IMR-90 (cell line): ENCODE results near the gene KCNMA1. TPM values are rescaled to one million over a fixed set of nuclear protein-coding genes. Genes with fewer than 3 reads are reported as not detected.

Experiments used
- ATAC-seq: fragments of 200-7000 bp; cut with Tn5 transposase; 2 replicates; pipeline ENCODE4 v1.9.1; 2020; ENCODE audit warnings: low read depth, mild to moderate bottlenecking, moderate library complexity
- BruUV-seq: library from RNA; stranded (reverse); fragments of 400-500 nt; replicated peaks from 2 replicates; lab custom pipeline; 2021; lab: Mats Ljungman, UMichigan
- CTCF ChIA-PET: fragments of 300-600 bp; formaldehyde crosslinking; extraction: SDS; loops from one replicate; lab custom pipeline; 2021; ENCODE audit warnings: antibody characterized with exemption; lab: Yijun Ruan, JAX
- POLR2A ChIA-PET: fragments of 300-600 bp; sonication (Branson Sonifier 250); formaldehyde crosslinking; loops from one replicate; lab custom pipeline; 2022; ENCODE audit warnings: antibody characterized with exemption; ENCODE audit not compliant: unreplicated experiment; lab: Charles Lee
- DNase-seq: peaks from one replicate; pipeline ENCODE4 v3.0.0; 2013
- H2AFZ ChIP-seq: replicated peaks from 2 replicates; pipeline ENCODE3; 2013; ENCODE audit warnings: low read length, mild to moderate bottlenecking; ENCODE audit not compliant: poor library complexity
- H2AK5ac ChIP-seq: 2 replicates; pipeline ENCODE4 v1.6.1; 2013; ENCODE audit warnings: low read depth, low read length, inconsistent platforms
- H2AK9ac ChIP-seq: replicated peaks from 2 replicates; pipeline ENCODE3; 2013; ENCODE audit warnings: mild to moderate bottlenecking, low read depth, low read length, moderate library complexity; ENCODE audit not compliant: poor library complexity
- H2BK120ac ChIP-seq: 2 replicates; pipeline ENCODE4 v1.6.1; 2013; ENCODE audit warnings: low read depth, low read length, inconsistent platforms
- H2BK15ac ChIP-seq: 3 replicates; pipeline ENCODE4 v1.6.1; 2013; ENCODE audit warnings: low read depth, low read length, inconsistent platforms
- H2BK20ac ChIP-seq: 2 replicates; pipeline ENCODE4 v1.6.1; 2013; ENCODE audit warnings: low read depth, mild to moderate bottlenecking, inconsistent platforms, low read length, moderate library complexity
- H2BK5ac ChIP-seq: 2 replicates; pipeline ENCODE4 v1.6.1; 2013; ENCODE audit warnings: mild to moderate bottlenecking, low read depth, low read length, inconsistent platforms; ENCODE audit not compliant: poor library complexity, severe bottlenecking
- H3K14ac ChIP-seq: replicated peaks from 2 replicates; pipeline ENCODE4 v1.6.1; 2013; ENCODE audit warnings: low read depth, low read length, inconsistent platforms
- H3K18ac ChIP-seq: 2 replicates; pipeline ENCODE4 v1.6.1; 2013; ENCODE audit warnings: low read depth, low read length, control low read depth
- H3K23ac ChIP-seq: 2 replicates; pipeline ENCODE4 v1.6.1; 2013; ENCODE audit warnings: low read depth, low read length, inconsistent platforms
- H3K27ac ChIP-seq: 2 replicates; pipeline ENCODE4 v1.5.1; 2013; ENCODE audit warnings: mild to moderate bottlenecking, control low read depth, low read length; ENCODE audit not compliant: insufficient read depth
- H3K27me3 ChIP-seq: 2 replicates; pipeline ENCODE4 v1.6.1; 2013; ENCODE audit warnings: low read length; ENCODE audit not compliant: control insufficient read depth, insufficient read depth
- H3K36me3 ChIP-seq: 2 replicates; pipeline ENCODE4 v1.6.1; 2013; ENCODE audit warnings: low read length, mixed read lengths; ENCODE audit not compliant: control insufficient read depth, insufficient read depth
- H3K4ac ChIP-seq: 2 replicates; pipeline ENCODE4 v1.6.1; 2013; ENCODE audit warnings: low read depth, low read length, inconsistent platforms
- H3K4me1 ChIP-seq: 2 replicates; pipeline ENCODE4 v1.6.1; 2013; ENCODE audit warnings: low read length, mixed read lengths; ENCODE audit not compliant: control insufficient read depth, insufficient read depth
- H3K4me2 ChIP-seq: 2 replicates; pipeline ENCODE4 v1.6.1; 2013; ENCODE audit warnings: low read depth, mild to moderate bottlenecking, control low read depth, low read length, moderate library complexity
- H3K4me3 ChIP-seq: 2 replicates; pipeline ENCODE4 v1.5.1; 2013; ENCODE audit warnings: low read depth, mild to moderate bottlenecking, control low read depth, low read length, moderate library complexity; ENCODE audit not compliant: insufficient read depth
- H3K56ac ChIP-seq: 2 replicates; pipeline ENCODE4 v1.6.1; 2013; ENCODE audit warnings: low read length, inconsistent platforms; ENCODE audit not compliant: insufficient read depth; ENCODE audit errors: extremely low read depth
- H3K79me1 ChIP-seq, 2 experiments: 2 replicates each; pipeline ENCODE4 v1.6.1; 2013; ENCODE audit warnings: low read length in 2 of 2, inconsistent platforms in 1 of 2, low read depth in 1 of 2
- H3K9ac ChIP-seq: 2 replicates; pipeline ENCODE4 v1.6.1; 2013; ENCODE audit warnings: low read depth, low read length, control low read depth
- H3K9me1 ChIP-seq: 2 replicates; pipeline ENCODE4 v1.6.1; 2013; ENCODE audit warnings: low read length, inconsistent platforms; ENCODE audit not compliant: insufficient read depth
- H3K9me3 ChIP-seq: 2 replicates; pipeline ENCODE4 v1.6.1; 2013; ENCODE audit warnings: low read length; ENCODE audit not compliant: control insufficient read depth, insufficient read depth
- H4K20me1 ChIP-seq: 2 replicates; pipeline ENCODE4 v1.6.1; 2013; ENCODE audit warnings: low read length, inconsistent platforms; ENCODE audit not compliant: insufficient read depth
- H4K5ac ChIP-seq: 2 replicates; pipeline ENCODE4 v1.6.1; 2013; ENCODE audit warnings: mild to moderate bottlenecking, low read depth, low read length, control low read depth
- H4K8ac ChIP-seq, 2 experiments: 2 replicates each; pipeline ENCODE4 v1.6.1; 2013; ENCODE audit warnings: low read depth in 2 of 2, low read length in 2 of 2, control low read depth in 1 of 2, inconsistent platforms in 1 of 2
- H4K91ac ChIP-seq: 2 replicates; pipeline ENCODE4 v1.6.1; 2013; ENCODE audit warnings: low read depth, low read length, inconsistent platforms; ENCODE audit not compliant: insufficient read depth
- BHLHE40 ChIP-seq: fragments of 150-350 bp; IDR thresholded peaks from 2 replicates; pipeline ENCODE4 v1.6.1; 2016; ENCODE audit warnings: mild to moderate bottlenecking, low read depth, low read length
- CHD1 ChIP-seq: IDR thresholded peaks from 2 replicates; pipeline ENCODE4 v1.6.1; 2012; ENCODE audit warnings: low read depth, low read length, improper control_type of control experiment
- CTCF ChIP-seq: conservative IDR thresholded peaks from 2 replicates; pipeline ENCODE4 v1.5.1; 2012; ENCODE audit warnings: mild to moderate bottlenecking, low read depth, low read length, improper control_type of control experiment
- ELK1 ChIP-seq: fragments of 150-350 bp; IDR thresholded peaks from 2 replicates; pipeline ENCODE4 v1.6.1; 2016; ENCODE audit warnings: low read depth, mild to moderate bottlenecking, low read length, moderate library complexity, borderline replicate concordance
- FOS ChIP-seq: fragments of 150-350 bp; IDR thresholded peaks from 2 replicates; pipeline ENCODE4 v1.6.1; 2016; ENCODE audit warnings: low read depth, low read length
- MAFK ChIP-seq: IDR thresholded peaks from 2 replicates; pipeline ENCODE4 v1.6.1; 2012; ENCODE audit warnings: low read depth, low read length, improper control_type of control experiment
- MAZ ChIP-seq: IDR thresholded peaks from 2 replicates; pipeline ENCODE4 v1.6.1; 2012; ENCODE audit warnings: low read depth, mild to moderate bottlenecking, low read length, improper control_type of control experiment, moderate library complexity, borderline replicate concordance
- MXI1 ChIP-seq: IDR thresholded peaks from 2 replicates; pipeline ENCODE4 v1.6.1; 2012; ENCODE audit warnings: low read depth, mild to moderate bottlenecking, low read length, moderate library complexity, borderline replicate concordance
- POLR2A ChIP-seq: IDR thresholded peaks from 2 replicates; pipeline ENCODE4 v1.6.1; 2012; ENCODE audit warnings: mild to moderate bottlenecking, low read depth, low read length
- RCOR1 ChIP-seq: IDR thresholded peaks from 2 replicates; pipeline ENCODE4 v1.6.1; 2012; ENCODE audit warnings: mild to moderate bottlenecking, low read length, improper control_type of control experiment; ENCODE audit not compliant: insufficient replicate concordance
- RFX5 ChIP-seq: IDR thresholded peaks from 2 replicates; pipeline ENCODE4 v1.8.0; 2012; ENCODE audit warnings: low read depth, mild to moderate bottlenecking, low read length, moderate library complexity
- SMC3 ChIP-seq: fragments of 150-350 bp; IDR thresholded peaks from 2 replicates; pipeline ENCODE4 v1.6.1; 2016; ENCODE audit warnings: low read depth, mild to moderate bottlenecking, antibody characterized with exemption, low read length, moderate library complexity
- WGBS, 2 experiments: methylation state at CpG; one replicate each; pipeline versions ENCODE4 v1.1.5 to v1.1.7; 2013; ENCODE audit warnings: missing lambda C conversion rate in 2 of 2; ENCODE audit not compliant: insufficient read length in 1 of 2; ENCODE audit errors: extremely low coverage in 2 of 2; 5-methylcytosine and 5-hydroxymethylcytosine counted together
- dilution Hi-C: fragments of 300-500 bp; cut with HindIII; formaldehyde crosslinking; loops from one replicate; pipeline ENCODE4 v1.14.3; 2018; ENCODE audit warnings: low sequenced_read_pairs; ENCODE audit not compliant: unreplicated experiment
- in situ Hi-C: fragments of 300-500 bp; cut with MboI; formaldehyde crosslinking; loops from 3 replicates; pipeline ENCODE4 v1.14.3; 2019; ENCODE audit warnings: low sequenced_read_pairs, inconsistent platforms, mixed read lengths
- intact Hi-C: fragments of 100-400 bp; cut with micrococcal nuclease; formaldehyde crosslinking; loops from 2 replicates; pipeline ENCODE4 v1.10.0; 2022
- polyA plus RNA-seq, 3 experiments: library from polyadenylated mRNA; depleted of rRNA; stranded (reverse); fragments of >200 nt; gene quantifications; 2 replicates each; pipeline ENCODE4 v1.2.3, GENCODE V29; 2012; ENCODE audit warnings: low replicate concordance in 1 of 3
- total RNA-seq: library from RNA; depleted of rRNA; stranded (reverse); fragments of >200 nt; gene quantifications from 2 replicates; pipeline ENCODE4 v1.2.3, GENCODE V29; 2012
- TF ChIP-seq, protein P1 (sequence below): fragments of 150-350 bp; IDR thresholded peaks from 2 replicates; pipeline ENCODE4 v1.6.1; 2017; ENCODE audit warnings: mild to moderate bottlenecking, antibody characterized with exemption, low read length, low read depth

Gene KCNMA1
- total and polyA plus RNA-seq, 2 of the 4 experiments (the other 2 are of a cell fraction): 25.6 to 29.6 TPM

DNA sequence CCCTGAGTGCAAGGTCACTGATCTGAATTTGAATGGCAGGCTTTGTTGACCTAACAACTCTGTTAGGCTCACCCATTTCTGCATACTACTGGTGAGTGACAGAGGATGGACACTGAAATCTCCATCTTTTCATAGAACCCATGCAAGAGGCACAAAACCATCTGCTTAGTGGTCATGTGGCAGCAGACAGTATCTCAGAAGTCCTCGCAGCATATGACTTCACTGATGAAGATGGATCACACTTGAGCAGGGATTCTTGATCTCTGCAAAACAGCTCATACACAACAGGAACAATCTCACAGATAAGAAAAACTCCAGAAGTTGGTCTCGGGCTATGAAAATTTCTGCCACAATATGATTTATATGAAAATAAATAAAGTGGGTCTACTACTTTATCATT lies 487.9 kb downstream of the KCNMA1 start:
- ATAC-seq (no peak), DNase-seq (no peak)
- no peaks in the 10 kb centered on the region; the same call in 1 of the 2 replicates for H3K27me3 ChIP-seq
- no peak overlapping the region for H3K23ac ChIP-seq
- in situ Hi-C loops (no loop called here), intact Hi-C loops (no loop called here), dilution Hi-C loops (no loop called here)
- H2BK20ac ChIP-seq: no peak overlapping the region
- no peak overlapping the region for H2AK5ac ChIP-seq
- H3K79me1 ChIP-seq: no peaks in the 10 kb centered on the region
- no peak overlapping the region for H3K4me3 ChIP-seq
- H4K5ac ChIP-seq: no peak overlapping the region
- no peak overlapping the region for H2BK5ac ChIP-seq
- H2AFZ ChIP-seq: no peak overlapping the region
- H3K4me1 ChIP-seq: peaks cover 4% of the 10 kb centered on the region
- ChIA-PET CTCF (interaction anchor here (0.5 kb wide), 1 partner anchor 310 kb away, joined by 4 read pairs; no protein-coding TSS in a partner anchor), POLR2A (no interaction called here)
- 80% methylated on average over 1 of the region's 2 CpGs; no CpG with 5 or more reads in 1 of the 2 experiments for WGBS, 2 experiments
- H3K4ac ChIP-seq: no peak overlapping the region
- H3K18ac ChIP-seq: no peak overlapping the region
- H3K9me3 ChIP-seq: no peaks in the 10 kb centered on the region
- H3K36me3 ChIP-seq: no peaks in the 10 kb centered on the region; the same call in 1 of the 2 replicates
- BruUV-seq: no TSS peak
- no peaks in the 10 kb centered on the region for H4K20me1 ChIP-seq
- no peak overlapping the region for H3K56ac ChIP-seq
- no peak overlapping the region for H3K14ac ChIP-seq
- no peak overlapping the region for H3K9ac ChIP-seq
- no peak overlapping the region for H4K8ac ChIP-seq
- peaks cover 4% of the 10 kb centered on the region; the same call in 1 of the 2 replicates for H3K9me1 ChIP-seq
- no peak overlapping the region for H2AK9ac ChIP-seq
- no peak overlapping the region for H3K27ac ChIP-seq
- H3K4me2 ChIP-seq: no peak overlapping the region
- H2BK120ac ChIP-seq: no peak overlapping the region
- no peak overlapping the region for H2BK15ac ChIP-seq
- TF ChIP-seq MAFK (no peak), ELK1 (no peak), CHD1 (no peak), RCOR1 (no peak), SMC3 (no peak), POLR2A (no peak), FOS (no peak), CTCF (no peak), MXI1 (no peak), RFX5 (no peak), MAZ (no peak), BHLHE40 (no peak)
- TF ChIP-seq, protein P1, sequence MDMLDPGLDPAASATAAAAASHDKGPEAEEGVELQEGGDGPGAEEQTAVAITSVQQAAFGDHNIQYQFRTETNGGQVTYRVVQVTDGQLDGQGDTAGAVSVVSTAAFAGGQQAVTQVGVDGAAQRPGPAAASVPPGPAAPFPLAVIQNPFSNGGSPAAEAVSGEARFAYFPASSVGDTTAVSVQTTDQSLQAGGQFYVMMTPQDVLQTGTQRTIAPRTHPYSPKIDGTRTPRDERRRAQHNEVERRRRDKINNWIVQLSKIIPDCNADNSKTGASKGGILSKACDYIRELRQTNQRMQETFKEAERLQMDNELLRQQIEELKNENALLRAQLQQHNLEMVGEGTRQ: no peak
- H4K91ac ChIP-seq: no peak overlapping the region
